ENCODE results near the gene CFAP298.
A peak's percentile ranks its signal among the peaks of the same experiment; 100 is the strongest.

The CFAP298 gene

DNA sequence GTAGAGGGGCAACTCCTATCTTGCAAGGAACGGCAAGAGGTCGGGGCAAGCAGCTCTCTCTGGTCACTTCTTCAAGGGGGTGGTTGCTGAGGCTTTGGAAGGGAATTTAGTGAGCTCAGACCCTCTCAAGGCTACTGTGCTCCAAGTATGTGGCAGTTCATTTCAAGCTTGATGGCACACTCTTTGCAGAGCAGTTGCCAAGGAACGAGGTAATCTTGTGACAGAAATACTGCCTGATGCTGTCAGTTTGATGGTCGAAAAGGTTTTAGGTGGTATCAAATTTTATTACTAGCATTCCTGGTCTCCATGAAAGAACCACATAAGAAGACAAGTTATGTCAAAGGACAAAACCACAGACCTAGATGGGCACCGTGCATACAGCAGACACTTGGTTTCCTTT, 13.1 kb downstream of the CFAP298 start:
- DNase-seq (ENCODE audit: low read depth in 2 of 2) = no peak

DNA sequence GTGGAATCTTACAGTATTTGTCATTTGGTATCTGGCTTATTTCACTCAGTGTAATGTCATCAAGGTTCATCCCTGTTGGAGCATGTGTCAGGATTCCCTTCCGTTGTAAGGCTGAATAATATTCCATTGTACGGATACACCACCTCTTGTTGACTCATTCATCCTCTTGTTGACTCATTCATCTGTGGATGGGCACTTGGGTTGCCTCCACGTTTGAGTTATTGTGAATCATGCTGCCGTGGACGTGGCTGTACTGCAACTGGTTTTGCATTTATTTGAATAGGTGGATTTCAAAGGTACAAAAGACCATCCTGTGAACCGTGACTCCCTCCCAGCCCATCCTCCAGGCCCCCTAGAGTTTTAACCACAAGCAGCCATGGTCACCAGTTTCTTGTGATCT, 15.0 kb downstream of the CFAP298 start:
- no peak for DNase-seq (ENCODE audit: low read depth in 2 of 2)

DNA sequence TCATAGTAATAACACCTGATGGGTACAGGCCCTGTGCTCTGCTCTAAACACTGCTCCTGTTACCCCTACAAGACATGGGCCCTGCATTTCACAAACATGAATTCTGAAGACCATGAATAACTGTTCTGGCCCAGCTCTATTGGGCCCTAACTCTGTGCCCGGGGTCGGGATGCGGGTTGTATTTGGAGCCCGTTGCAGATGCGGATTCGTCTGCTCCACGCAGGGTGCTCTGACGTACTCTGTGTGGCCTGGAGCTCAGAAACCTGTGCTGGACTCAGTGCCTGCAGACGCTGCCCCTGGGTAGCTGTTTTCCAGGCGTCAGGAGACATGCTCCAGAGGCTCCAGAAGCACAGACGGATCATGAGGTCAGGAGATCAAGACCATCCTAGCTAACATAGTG, 16.7 kb downstream of the CFAP298 start:
- DNase-seq (ENCODE audit: low read depth in 2 of 2) = no peak

DNA sequence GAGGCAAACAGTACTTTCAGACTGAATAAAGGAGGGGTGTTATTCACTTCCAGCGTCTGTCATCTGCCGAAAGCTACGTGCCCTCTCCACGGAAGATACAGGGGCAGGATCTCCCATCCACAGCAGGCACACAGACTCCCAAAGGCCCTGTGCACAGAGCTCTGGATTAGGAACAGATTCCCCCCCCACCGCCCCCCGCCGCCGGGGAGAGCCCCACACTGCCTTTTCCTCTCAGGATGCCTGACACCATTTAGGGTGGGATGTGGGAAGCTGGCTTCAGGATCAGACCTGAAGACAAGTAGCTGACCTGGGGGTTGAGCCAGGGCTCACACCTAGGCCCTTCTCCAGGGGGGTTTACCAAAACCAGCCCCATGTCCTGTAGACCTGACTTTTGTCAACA, 18.5 kb downstream of the CFAP298 start:
- DNase-seq (ENCODE audit: low read depth in 2 of 2) = no peak

DNA sequence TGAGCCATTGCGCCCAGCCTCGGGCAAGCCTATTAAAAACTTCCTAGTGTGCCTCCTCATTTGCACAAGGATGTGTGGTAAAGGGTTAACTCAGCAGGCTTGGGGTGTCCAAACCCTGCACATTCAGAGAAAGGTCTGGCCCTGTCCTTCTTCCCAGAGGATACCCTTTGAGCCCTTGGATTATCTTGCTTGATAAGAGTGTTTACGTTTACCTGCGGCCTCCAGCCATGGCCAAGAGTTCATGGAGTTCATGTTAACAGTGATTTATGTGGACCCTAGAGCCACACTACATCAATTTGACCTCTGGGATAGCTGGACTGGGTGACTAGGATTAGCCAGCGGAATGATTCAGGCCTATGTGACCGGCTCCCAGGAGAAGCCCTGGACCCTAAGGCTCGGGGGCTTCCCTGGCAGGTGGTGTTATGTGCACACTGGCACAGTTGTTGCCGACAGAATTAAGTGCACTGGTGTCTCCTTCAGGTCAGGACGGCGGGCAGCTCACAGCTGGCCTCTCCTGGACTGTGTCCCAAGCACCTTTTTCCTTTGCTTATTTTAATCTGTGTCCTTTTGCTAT, 19.2 kb downstream of the CFAP298 start:
- no peak for DNase-seq (ENCODE audit: low read depth in 2 of 2)

DNA sequence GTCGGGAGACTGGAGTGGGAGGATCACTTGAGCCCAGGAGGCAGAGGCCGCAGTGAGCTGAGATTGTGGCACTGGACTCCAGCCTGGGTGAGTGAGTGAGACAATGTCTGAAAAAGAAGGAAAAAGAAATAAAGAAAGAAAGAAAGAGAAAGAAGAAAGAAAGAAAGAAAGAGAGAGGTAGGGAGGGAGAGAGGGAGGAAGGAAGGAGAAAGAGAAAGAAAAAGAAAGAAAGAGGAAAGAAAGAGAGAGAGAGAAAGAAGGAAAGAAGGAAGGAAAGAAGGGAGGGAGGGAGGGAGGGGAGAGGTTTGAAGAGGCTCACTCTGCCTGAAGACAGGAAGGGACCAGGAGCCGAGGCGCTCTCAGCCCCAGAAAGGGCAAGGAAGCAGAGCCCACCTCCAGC, 22.0 kb downstream of the CFAP298 start:
- no peak for DNase-seq (ENCODE audit: low read depth in 2 of 2)

DNA sequence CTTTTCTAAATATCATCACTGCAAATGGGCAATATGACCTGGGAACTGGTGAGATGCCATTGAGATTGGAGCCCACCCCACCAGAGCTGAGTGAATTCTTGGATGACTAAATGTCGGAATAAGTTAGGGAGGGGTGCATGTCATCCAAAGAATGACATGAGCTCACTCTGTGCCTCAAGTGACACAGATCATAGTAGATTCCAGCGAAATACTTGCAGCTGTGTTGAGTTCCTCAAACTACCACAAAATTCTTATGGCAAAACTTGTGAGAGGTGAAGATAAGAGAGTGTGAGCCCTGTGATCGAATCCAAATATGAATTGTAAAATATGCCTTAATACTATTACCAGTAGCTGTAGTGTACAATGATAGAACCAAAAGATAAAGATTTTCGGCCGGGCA, 24.5 kb downstream of the CFAP298 start:
- DNase-seq (ENCODE audit: low read depth in 2 of 2) = no peak

DNA sequence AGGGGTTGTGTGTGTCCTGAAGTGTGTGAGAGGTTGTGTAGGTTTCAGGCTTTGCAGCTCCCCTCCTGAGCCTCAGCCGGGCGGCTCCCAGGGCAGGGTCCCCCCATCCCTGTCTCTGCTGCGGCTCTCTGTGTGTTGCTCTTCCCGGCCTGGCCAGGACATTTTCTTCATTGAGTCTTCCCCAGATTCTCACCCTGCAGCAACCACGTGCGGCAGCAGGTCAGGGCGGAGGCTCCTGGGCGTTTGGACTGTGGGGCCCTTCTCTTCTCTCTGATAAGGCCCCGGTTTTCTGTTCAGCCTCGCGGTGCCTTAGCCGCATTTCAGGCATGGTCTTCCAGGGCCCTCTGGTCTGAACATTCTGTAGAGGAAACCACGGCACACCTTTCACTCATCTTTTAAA, 25.1 kb downstream of the CFAP298 start:
- DNase-seq (ENCODE audit: low read depth in 2 of 2) = no peak

DNA sequence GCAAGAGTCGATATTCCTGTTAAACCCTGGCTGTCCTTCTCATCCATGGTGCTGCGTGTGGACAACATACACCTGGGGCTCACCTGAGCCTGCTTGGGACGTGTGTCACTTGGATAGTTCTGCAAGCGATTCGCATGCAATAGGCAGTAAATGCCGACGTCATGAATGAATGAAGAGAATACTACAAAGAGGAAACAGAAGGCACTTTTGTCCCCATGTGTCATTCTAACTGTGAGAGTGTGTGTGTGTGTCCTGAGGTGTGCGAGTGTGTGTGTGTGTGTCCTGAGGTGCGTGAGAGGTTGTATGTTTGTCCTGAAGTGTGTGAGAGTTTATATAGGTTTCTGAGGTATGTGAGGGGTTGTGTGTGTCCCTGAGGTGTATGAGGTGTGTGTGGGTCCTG, 26.2 kb downstream of the CFAP298 start:
- no peak for DNase-seq (ENCODE audit: low read depth in 2 of 2)

DNA sequence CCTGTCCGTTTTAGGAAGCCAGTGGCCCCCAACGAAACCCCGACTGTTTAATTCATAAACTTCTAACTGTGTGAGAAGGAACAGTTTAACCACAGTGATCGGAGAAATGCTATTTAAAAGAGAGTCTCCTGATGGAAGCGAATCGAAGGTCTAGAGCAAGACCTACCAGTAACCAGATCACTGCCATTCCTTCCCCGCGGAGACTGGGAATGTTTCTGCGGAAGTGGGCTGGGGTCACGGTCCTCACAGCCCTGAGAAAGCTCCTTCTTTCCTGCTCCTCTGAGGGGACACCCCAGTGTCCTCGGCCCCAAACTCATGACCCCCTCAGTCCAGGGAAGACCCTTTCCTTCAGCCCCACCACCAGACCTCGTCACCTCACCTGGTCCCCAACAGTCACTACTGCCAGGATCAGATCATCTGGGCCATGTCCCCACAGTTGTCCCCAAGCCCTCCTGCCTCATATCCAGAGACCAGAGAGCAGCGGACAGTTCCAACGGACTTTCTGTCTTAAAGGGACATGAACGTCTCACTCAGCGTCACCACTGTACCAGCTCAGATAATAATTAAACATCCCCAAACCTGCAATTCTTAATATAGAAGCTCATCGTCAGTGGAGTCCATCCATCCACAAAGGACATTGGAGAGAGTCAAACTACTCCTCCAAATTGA, 27.0 kb downstream of the CFAP298 start, which contains the start of gene TCP10L:
Gene TCP10L, minus strand, starts transcription at position 482 of the 669 bp plus-strand sequence. CDS start 1,219 bp downstream, outside the sequence.
- no peak for DNase-seq (ENCODE audit: low read depth in 2 of 2)

DNA sequence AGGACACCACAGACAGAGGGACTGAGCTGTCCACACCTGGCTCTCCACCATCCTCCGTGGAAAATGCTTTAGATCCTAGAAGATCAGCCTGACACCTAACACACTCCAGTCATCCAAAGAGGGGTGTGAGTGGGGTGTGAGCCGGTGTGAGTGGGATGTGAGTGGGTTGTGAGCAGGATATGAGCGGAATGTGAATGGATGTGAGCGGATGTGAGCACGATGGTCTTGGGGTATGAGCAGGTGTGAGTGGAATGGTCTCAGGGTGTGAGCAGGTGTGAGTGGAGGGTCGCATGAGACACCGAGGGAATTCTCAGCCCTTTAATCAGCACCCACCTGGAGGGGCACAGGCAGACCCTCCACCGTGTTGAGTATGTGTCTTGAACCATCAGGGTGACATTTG, 27.7 kb downstream of the CFAP298 start:
- DNase-seq (ENCODE audit: low read depth in 2 of 2) = no peak

DNA sequence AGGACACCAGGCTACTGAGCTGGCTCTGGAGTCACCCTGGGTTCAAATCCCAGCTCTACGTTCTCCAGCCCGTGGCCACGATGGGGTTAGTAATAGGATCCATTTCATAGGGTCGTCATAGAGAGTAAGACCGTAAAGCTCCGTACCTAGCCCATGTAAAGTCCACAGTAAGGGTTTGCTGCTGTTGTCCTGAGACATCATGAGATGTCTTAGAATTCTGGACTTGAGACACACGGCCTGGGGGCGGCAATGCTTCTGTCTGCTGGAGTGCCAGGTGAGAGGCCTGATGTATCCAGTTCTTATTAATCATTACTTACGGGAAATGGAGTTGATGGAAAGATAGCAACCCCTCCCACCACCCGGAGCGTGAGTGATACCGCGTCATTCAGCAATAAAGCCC, 30.4 kb downstream of the CFAP298 start:
- no peak for DNase-seq (ENCODE audit: low read depth in 2 of 2)

DNA sequence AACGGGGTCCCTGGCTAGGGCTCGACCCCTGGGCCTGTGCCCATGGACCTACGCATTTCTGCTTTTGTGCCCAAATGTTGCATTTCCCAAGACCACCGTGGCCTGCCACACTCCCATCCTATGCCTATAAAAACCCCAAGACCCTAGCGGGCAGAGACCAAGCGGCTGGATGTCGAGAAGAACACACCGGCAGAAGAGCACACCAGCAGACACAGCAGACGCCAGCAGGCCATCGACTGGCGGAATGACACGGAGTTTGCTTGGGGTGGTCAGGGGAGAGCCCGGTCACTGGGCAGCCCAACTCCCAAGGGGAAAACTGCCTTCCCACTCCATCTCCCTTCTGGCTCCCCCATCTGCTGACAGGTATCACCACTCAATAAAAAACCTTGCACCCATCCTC, 31.2 kb downstream of the CFAP298 start:
- no peak for DNase-seq (ENCODE audit: low read depth in 2 of 2)

DNA sequence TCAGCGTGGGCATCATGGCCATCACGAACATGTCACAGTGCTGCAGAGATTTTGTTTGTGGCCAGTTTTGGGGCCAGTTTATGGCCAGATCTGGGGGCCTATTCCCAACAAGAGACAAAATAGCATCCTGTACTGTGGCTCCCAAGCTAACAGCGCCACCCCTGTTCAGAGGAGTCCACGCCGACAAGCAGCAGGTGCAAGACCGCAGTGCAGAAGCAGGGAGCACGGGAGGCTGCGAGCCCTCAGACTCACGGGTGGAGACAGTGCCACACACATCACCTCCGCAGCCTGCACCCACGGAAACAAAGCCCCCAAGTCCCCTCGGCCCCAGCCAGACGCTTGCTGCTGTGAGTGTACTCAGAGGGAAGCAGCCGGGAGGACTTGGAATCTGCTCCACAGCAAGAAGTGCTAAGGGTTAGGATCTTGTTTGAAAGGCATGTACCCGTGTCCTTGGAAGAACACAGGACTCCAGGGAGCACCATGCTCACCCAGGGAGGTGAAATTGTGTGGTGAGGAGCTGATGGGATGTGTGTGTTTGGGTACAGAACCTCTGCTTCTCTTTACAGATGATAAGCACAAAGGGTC, 34.0 kb downstream of the CFAP298 start:
- no peak for DNase-seq (ENCODE audit: low read depth in 2 of 2)

DNA sequence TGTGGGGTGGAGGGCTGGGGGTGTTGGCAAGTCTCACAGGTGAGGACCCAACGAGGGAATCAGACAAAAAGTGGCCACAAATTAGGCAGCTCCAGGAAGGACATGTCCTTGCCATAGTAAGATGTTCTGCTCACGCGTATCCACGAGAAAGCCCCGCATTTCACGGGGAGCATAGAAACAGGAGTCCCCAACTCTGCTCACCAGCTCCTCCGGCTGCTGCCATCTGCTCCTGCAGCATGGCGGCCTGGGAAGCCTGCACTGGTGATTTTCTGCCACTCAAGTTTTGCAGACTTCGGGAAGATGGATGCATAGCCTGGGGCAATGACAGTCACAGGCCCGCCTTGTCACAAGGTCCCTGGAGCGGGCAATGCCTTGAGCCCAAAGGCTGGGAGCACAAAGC, 36.2 kb downstream of the CFAP298 start:
- no peak for DNase-seq (ENCODE audit: low read depth in 2 of 2)

DNA sequence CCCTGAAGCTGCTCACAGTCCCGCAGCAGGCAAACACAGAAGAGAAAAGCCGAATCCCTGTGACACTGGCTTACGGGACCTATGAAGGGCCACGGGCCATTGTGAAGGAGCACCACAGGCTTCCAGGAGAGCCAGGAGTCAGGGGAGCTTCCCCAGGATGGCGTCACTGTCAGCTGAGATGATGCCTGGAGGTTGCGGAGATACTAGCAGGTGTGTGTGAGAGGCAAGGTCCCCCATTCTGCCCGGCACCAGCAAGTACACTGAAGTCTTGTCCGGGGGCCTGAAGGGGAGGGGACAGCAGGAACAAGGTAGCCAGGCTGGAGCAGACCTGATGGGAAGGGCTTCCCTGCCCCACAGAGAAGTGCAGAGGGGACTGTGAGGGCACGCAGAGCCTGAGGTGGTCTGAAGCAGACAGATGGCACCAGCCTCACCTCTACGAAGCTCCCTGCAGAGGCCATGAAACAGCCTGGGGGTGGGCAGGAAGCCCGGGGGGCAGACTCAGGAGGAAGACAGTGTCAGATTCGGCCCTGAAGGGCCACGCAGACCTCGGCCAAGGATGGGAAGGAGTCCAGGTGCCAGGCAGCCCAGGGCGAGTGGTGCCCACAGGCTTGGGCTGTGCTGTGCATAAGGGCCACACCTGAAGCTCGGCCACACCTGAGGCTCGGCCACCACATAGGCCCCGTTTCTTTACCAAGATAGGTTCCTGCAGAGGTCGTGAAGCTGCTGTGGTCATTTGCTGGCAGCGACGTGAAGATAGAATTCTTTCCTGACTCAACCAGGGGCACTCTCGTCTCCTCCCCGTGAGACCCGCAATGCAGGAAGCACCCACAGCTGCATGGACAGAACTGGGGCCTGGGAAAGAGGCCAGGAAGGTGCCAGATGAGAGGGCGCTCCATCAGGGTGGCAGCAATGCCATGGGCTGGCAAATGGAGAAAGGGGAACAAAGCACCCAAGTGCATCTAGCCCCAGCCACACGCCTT, 36.9 kb downstream of the CFAP298 start:
- DNase-seq (ENCODE audit: low read depth in 2 of 2) = no peak

DNA sequence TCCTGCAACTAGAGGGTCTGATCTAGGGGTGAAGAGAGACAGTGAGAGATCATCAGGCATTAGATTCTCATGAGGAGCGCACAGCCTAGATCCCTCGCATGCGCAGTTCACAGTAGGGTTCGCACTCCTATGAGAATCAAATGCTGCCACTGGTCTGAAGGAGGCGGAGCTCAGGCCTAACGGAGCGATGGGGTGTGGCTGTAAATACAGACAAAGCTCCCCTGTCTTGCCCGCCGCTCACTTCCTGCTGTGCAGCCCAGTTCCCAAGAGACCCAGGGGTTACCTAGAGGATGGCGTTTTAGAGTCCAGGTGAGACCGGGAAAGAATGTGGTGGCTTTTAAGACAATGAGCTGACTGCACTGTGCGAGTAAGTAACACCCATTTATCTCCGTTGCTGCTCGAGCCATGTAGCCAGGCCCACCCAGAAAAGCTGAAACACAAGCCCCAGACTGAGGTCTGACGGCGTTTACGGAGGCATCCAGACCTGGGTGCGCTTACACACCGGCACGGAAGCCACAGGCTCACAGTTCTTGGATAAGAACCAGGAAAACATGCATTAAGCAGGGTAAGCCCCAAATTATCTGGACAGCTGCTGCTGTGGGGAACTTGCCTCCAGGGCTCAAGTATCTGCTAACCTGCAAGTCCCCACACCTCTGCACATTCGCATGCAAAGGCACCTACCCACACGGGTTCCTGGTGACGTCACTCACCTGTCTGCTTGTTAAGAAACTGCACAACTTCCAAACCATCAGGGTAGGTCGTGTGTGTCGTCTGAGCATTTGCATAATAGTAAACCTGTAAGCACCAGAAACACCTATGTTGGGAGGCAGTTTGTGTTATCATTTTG, 39.4 kb downstream of the CFAP298 start:
- DNase-seq (ENCODE audit: low read depth in 2 of 2) = no peak

DNA sequence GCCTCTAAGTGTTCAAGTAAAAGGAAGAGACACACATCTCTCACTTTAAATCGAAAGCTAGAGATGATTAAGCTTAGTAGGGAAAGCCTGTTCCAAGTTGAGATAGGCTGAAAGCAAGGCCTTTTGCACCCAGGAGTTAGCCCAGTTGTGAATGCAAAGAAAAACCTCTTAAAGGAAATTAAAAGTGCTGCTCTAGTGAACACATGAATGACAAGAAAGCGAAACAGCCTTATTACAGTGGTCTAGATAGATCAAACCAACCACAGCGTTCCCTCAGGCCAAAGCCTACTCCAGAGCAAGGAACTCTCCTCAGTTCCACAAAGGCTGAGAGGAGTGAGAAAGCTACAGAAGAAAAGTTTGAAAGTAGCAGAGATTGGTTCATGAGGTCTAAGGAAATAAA, 41.7 kb downstream of the CFAP298 start:
- DNase-seq (ENCODE audit: low read depth in 2 of 2) = no peak

DNA sequence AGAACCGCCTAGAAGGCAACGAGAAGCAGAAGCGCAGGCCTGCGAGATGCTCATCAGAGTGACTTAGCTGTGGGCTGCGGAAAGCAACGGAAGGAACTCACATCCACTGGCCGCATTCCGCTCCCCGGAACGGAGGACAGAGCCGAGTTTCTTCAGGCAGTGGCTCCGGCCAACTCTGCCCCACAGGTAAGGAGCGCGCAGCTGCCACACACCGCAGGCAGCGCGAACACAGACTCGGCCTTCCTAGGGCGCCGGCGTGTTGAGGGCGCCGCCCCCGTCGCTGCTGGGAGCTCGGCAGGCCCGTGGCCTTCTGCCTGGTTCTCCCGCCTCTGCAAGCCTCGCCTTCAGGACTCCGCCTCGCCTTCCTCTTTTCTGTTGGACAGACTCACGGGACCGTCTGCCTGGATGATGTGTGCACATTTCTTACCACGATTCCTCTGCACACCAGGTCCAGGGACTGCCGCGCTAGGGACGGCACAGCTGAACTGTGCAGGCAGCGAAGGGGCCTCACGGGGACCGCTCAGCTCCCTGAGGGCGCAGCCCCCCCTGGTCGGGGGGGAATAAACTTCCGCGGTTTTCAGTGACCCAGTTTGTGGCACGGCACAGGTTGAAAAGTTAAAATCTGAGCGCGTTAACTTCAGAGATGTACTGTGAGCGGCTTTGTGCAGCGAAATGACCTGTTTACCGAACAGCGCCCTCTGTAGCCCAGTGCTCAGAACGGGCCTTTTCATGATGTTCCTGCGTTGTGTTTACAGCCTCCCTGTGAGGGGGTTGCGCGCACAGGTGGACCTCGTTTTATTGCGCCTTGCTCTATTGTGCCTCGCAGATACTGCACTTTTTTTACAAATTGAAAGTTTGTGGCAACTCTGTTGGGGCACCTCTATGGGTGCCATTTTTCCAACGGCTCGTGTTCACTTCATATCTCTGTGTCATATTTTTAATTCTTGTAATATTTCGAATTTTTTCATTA, 42.6 kb downstream of the CFAP298 start:
- peak; percentile 61 to 69 for DNase-seq (ENCODE audit: low read depth in 2 of 2)

DNA sequence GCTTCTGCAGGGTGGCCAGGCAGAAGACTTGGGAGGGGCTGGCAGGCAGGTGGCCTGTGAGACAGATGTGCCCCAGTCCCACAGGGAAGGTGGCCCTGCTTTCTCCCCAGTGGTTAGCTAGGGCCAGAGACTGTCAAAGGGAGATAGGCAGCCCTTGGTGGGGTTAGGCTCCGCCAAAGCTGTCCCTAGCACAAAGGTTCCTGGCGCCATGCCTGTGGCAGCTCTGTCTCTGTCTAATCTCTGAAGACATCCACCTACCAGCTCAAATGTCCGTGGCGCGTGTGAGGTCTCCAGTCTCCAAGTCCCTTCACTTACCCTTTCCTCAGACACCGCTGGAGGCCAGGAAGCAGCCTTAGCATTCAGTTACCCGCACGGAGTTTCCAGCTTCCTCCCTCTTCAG, 44.6 kb downstream of the CFAP298 start:
- DNase-seq (ENCODE audit: low read depth in 2 of 2) = no peak
